Trophoblast cell (in vitro differentiated cells and primary cell): ENCODE results near the gene SUN1.
A peak's percentile ranks its signal among the peaks of the same experiment; 100 is the strongest.

ENCODE experiments used
- DNase-seq, 2 donors: peaks; one replicate each; pipeline ENCODE4 v3.0.0-alpha.2; 2016
- H2AFZ ChIP-seq: 2 replicates; pipeline ENCODE4 v1.6.1; 2013; ENCODE audit warnings: low read length, moderate library complexity, mild to moderate bottlenecking; ENCODE audit not compliant: insufficient read depth, poor library complexity
- H2AK5ac ChIP-seq: 2 replicates; pipeline ENCODE4 v1.6.1; 2013; ENCODE audit warnings: mild to moderate bottlenecking, low read length
- H2BK120ac ChIP-seq: 2 replicates; pipeline ENCODE4 v1.6.1; 2013; ENCODE audit warnings: low read length, mild to moderate bottlenecking, moderate library complexity; ENCODE audit not compliant: insufficient read depth, poor library complexity
- H2BK12ac ChIP-seq: 2 replicates; pipeline ENCODE4 v1.6.1; 2013; ENCODE audit warnings: mild to moderate bottlenecking, low read length, moderate library complexity
- H2BK5ac ChIP-seq: 2 replicates; pipeline ENCODE4 v1.6.1; 2013; ENCODE audit warnings: low read length, low read depth, moderate library complexity, mild to moderate bottlenecking; ENCODE audit not compliant: poor library complexity
- H3K14ac ChIP-seq: 2 replicates; pipeline ENCODE4 v1.6.1; 2013; ENCODE audit warnings: mild to moderate bottlenecking, low read length
- H3K18ac ChIP-seq: 2 replicates; pipeline ENCODE4 v1.6.1; 2013; ENCODE audit warnings: mild to moderate bottlenecking, low read length
- H3K23ac ChIP-seq: 2 replicates; pipeline ENCODE4 v1.6.1; 2013; ENCODE audit warnings: low read length
- H3K27ac ChIP-seq: 2 replicates; pipeline ENCODE4 v1.5.1; 2013; ENCODE audit warnings: low read depth, mild to moderate bottlenecking, inconsistent platforms, low read length, moderate library complexity
- H3K27me3 ChIP-seq: 2 replicates; pipeline ENCODE4 v1.6.1; 2013; ENCODE audit warnings: inconsistent platforms, mild to moderate bottlenecking, low read length, moderate library complexity; ENCODE audit not compliant: insufficient read depth
- H3K36me3 ChIP-seq, 2 experiments: 1 replicate in 1 of 2; 2 replicates in 1 of 2; pipeline ENCODE4 v1.6.1; 2013; ENCODE audit warnings: low read length in 2 of 2, mild to moderate bottlenecking in 2 of 2, moderate library complexity in 1 of 2; ENCODE audit not compliant: insufficient read depth in 2 of 2, control insufficient read depth in 1 of 2
- H3K4ac ChIP-seq: 2 replicates; pipeline ENCODE4 v1.6.1; 2013; ENCODE audit warnings: low read depth, mild to moderate bottlenecking, low read length, moderate library complexity
- H3K4me1 ChIP-seq, 2 experiments: 1 replicate in 1 of 2; 2 replicates in 1 of 2; pipeline ENCODE4 v1.6.1; 2013; ENCODE audit warnings: low read length in 2 of 2, mild to moderate bottlenecking in 2 of 2, moderate library complexity in 1 of 2; ENCODE audit not compliant: insufficient read depth in 2 of 2, control insufficient read depth in 1 of 2
- H3K4me2 ChIP-seq: 2 replicates; pipeline ENCODE4 v1.6.1; 2013; ENCODE audit warnings: inconsistent platforms, mild to moderate bottlenecking, low read length, moderate library complexity
- H3K4me3 ChIP-seq: 2 replicates; pipeline ENCODE4 v1.5.1; 2013; ENCODE audit warnings: mild to moderate bottlenecking, low read depth, low read length, inconsistent platforms
- H3K79me1 ChIP-seq: one replicate; pipeline ENCODE4 v1.6.1; 2013; ENCODE audit warnings: low read length
- H3K79me2 ChIP-seq: 2 replicates; pipeline ENCODE4 v1.6.1; 2013; ENCODE audit warnings: low read length, mild to moderate bottlenecking; ENCODE audit not compliant: control insufficient read depth, insufficient read depth, poor library complexity
- H3K9ac ChIP-seq: 2 replicates; pipeline ENCODE4 v1.6.1; 2013; ENCODE audit warnings: mild to moderate bottlenecking, low read length
- H3K9me3 ChIP-seq: 2 replicates; pipeline ENCODE4 v1.6.1; 2013; ENCODE audit warnings: low read depth, mild to moderate bottlenecking, control low read depth, inconsistent platforms, low read length; ENCODE audit not compliant: insufficient read depth
- H4K12ac ChIP-seq: 2 replicates; pipeline ENCODE4 v1.6.1; 2013; ENCODE audit warnings: low read depth, mild to moderate bottlenecking, low read length, moderate library complexity
- H4K8ac ChIP-seq: 2 replicates; pipeline ENCODE4 v1.6.1; 2013; ENCODE audit warnings: low read depth, mild to moderate bottlenecking, low read length, moderate library complexity
- H4K91ac ChIP-seq: one replicate; pipeline ENCODE4 v1.6.1; 2013; ENCODE audit warnings: low read depth, mild to moderate bottlenecking, low read length, moderate library complexity
- WGBS: extraction: QIAGEN DNeasy Blood & Tissue Kit; methylation state at CpG from one replicate; pipeline ENCODE4 v1.1.7; 2013; ENCODE audit warnings: missing lambda C conversion rate; ENCODE audit not compliant: insufficient read length, insufficient coverage; ENCODE audit errors: extremely low coverage; 5-methylcytosine and 5-hydroxymethylcytosine counted together

SUN1 gene

GRCh38 chr7:898855-899681 lies 66.8 kb downstream of the SUN1 start:
- Histone ChIP-seq H2AK5ac (no peak overlapping the region), H3K18ac (no peak overlapping the region), H3K27ac (no peak overlapping the region), H4K12ac (no peak overlapping the region), H3K27me3 (no peaks in the 10 kb centered on the region), H2BK5ac (no peak overlapping the region), H3K23ac (no peak overlapping the region), H2AFZ (no peak overlapping the region), H3K4ac (no peak overlapping the region), H3K4me2 (no peak overlapping the region), H3K79me2 (no peaks in the 10 kb centered on the region), H3K79me1 (no peaks in the 10 kb centered on the region), H4K8ac (no peak overlapping the region), H3K14ac (no peak overlapping the region), H3K9me3 (no peaks in the 10 kb centered on the region), H2BK12ac (no peak overlapping the region), H3K4me1 (peaks cover 0 to 3% of the 10 kb centered on the region in 2 experiments), H4K91ac (no peak overlapping the region), H3K36me3 (peaks cover 39 to 42% of the 10 kb centered on the region in 2 experiments), H3K4me3 (no peak overlapping the region), H3K9ac (no peak overlapping the region), H2BK120ac (no peak overlapping the region)
- DNase-seq, result peak in 1 of 2 donors; percentile 41
- WGBS, result no CpG with 5 or more reads among the region's 54 CpGs

GRCh38 chr7:899806-900205 lies 67.5 kb downstream of the SUN1 start:
- H3K4ac ChIP-seq, result no peak overlapping the region

GRCh38 chr7:900331-901040 lies 68.2 kb downstream of the SUN1 start:
- DNase-seq, result no peak

More at GRCh38 chr7:899806-900205, 67.5 kb downstream of the SUN1 start:
- no peaks in the 10 kb centered on the region for H3K79me1 ChIP-seq
- no peak overlapping the region for H2AK5ac ChIP-seq
- H3K18ac ChIP-seq, result no peak overlapping the region
- H4K8ac ChIP-seq, result no peak overlapping the region
- H4K91ac ChIP-seq, result no peak overlapping the region
- H3K79me2 ChIP-seq, result no peaks in the 10 kb centered on the region
- H3K4me3 ChIP-seq, result no peak overlapping the region
- H3K23ac ChIP-seq, result no peak overlapping the region
- no peak overlapping the region for H2BK5ac ChIP-seq
- H3K27me3 ChIP-seq, result no peaks in the 10 kb centered on the region
- H2BK12ac ChIP-seq, result no peak overlapping the region
- no peak overlapping the region for H2BK120ac ChIP-seq
- H3K4me1 ChIP-seq, result peaks cover 0 to 3% of the 10 kb centered on the region in 2 experiments
- H3K9me3 ChIP-seq, result peaks cover 2% of the 10 kb centered on the region
- no peak overlapping the region for H3K14ac ChIP-seq
- H4K12ac ChIP-seq, result no peak overlapping the region
- no peak overlapping the region for H2AFZ ChIP-seq
- no CpG with 5 or more reads among the region's 16 CpGs for WGBS
- H3K36me3 ChIP-seq, result peaks cover 31 to 34% of the 10 kb centered on the region in 2 experiments
- H3K4me2 ChIP-seq, result no peak overlapping the region
- DNase-seq, result no peak
- H3K27ac ChIP-seq, result no peak overlapping the region
- H3K9ac ChIP-seq, result no peak overlapping the region

GRCh38 chr7:901041-901387 lies 68.7 kb downstream of the SUN1 start:
- no peak overlapping the region for H4K8ac ChIP-seq
- no peaks in the 10 kb centered on the region for H3K79me1 ChIP-seq
- H3K27ac ChIP-seq, result no peak overlapping the region
- H4K12ac ChIP-seq, result no peak overlapping the region
- H3K79me2 ChIP-seq, result no peaks in the 10 kb centered on the region
- peaks cover 2% of the 10 kb centered on the region for H3K9me3 ChIP-seq
- no peak overlapping the region for H3K4me3 ChIP-seq
- peaks cover 0 to 3% of the 10 kb centered on the region in 2 experiments for H3K4me1 ChIP-seq
- no peak overlapping the region for H2AFZ ChIP-seq
- H3K4me2 ChIP-seq, result no peak overlapping the region
- H2BK120ac ChIP-seq, result no peak overlapping the region
- no peak overlapping the region for H2BK12ac ChIP-seq
- no peak overlapping the region for H2BK5ac ChIP-seq
- no peak for DNase-seq
- WGBS, result no CpG with 5 or more reads among the region's 8 CpGs
- no peak overlapping the region for H3K14ac ChIP-seq
- H3K18ac ChIP-seq, result no peak overlapping the region
- no peak overlapping the region for H3K9ac ChIP-seq
- no peak overlapping the region for H2AK5ac ChIP-seq
- no peak overlapping the region for H4K91ac ChIP-seq
- peaks cover 20 to 22% of the 10 kb centered on the region in 2 experiments for H3K36me3 ChIP-seq
- no peak overlapping the region for H3K4ac ChIP-seq
- H3K27me3 ChIP-seq, result peaks cover 3% of the 10 kb centered on the region
- no peak overlapping the region for H3K23ac ChIP-seq

More at GRCh38 chr7:900331-901040, 68.2 kb downstream of the SUN1 start:
- Histone ChIP-seq H3K9ac (no peak overlapping the region), H3K9me3 (peaks cover 2% of the 10 kb centered on the region), H3K4ac (no peak overlapping the region), H3K79me2 (no peaks in the 10 kb centered on the region), H4K91ac (no peak overlapping the region), H4K12ac (no peak overlapping the region), H2BK12ac (no peak overlapping the region), H3K27me3 (peaks cover 3% of the 10 kb centered on the region), H3K4me1 (peaks cover 0 to 3% of the 10 kb centered on the region in 2 experiments), H3K18ac (no peak overlapping the region), H3K23ac (no peak overlapping the region), H3K27ac (no peak overlapping the region), H3K79me1 (no peaks in the 10 kb centered on the region), H3K14ac (no peak overlapping the region), H3K4me2 (no peak overlapping the region), H2BK120ac (no peak overlapping the region), H2AFZ (no peak overlapping the region), H2BK5ac (no peak overlapping the region), H3K4me3 (no peak overlapping the region), H3K36me3 (peaks cover 25 to 27% of the 10 kb centered on the region in 2 experiments), H2AK5ac (no peak overlapping the region), H4K8ac (no peak overlapping the region)
- no CpG with 5 or more reads among the region's 26 CpGs for WGBS
